Limb (tissue), 2 donors: ENCODE measurements around the gene NBPF1.
"Not testable (repeated sequence)": the region's sequence is repeated elsewhere in the genome, so short reads cannot be mapped to it uniquely, and the experiment has no call there.

Source experiments
- DNase-seq, 2 donors: peaks; one replicate each; pipeline ENCODE4 v3.0.0-alpha.2; 2016; ENCODE audit errors: extremely low spot score in 2 of 2

NBPF1 gene

GRCh38 chr1:16623812-16624719 lies 10.7 kb upstream of the NBPF1 start:
- DNase-seq, result peak in 1 of 2 donors; percentile 75

- peak in 1 of 2 donors; percentile 41 for DNase-seq
These were observed 10.0 kb upstream of the NBPF1 start for GRCh38 chr1:16623337-16623736.

- DNase-seq, result peak in 1 of 2 donors; percentile 47
These were observed 8.4 kb upstream of the NBPF1 start for GRCh38 chr1:16621681-16622315.

DNA sequence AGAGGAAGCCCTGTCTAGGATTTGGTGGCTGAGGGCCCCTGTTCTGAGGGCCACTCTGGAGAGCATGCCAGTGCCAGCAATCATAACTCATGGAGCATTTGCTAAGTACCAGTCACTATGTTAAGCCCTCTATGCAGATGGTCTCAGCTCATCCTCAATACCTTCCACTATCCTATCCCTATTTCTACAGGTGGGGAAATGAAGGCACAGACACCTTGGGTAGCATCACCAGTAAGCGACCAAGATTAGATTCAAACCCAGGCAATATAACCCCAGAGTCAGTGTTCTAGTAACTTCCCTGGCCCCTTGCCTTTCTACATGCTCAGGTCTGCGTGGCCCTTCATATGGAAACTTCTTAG lies 7.9 kb upstream of the NBPF1 start:
- no peak for DNase-seq

DNA sequence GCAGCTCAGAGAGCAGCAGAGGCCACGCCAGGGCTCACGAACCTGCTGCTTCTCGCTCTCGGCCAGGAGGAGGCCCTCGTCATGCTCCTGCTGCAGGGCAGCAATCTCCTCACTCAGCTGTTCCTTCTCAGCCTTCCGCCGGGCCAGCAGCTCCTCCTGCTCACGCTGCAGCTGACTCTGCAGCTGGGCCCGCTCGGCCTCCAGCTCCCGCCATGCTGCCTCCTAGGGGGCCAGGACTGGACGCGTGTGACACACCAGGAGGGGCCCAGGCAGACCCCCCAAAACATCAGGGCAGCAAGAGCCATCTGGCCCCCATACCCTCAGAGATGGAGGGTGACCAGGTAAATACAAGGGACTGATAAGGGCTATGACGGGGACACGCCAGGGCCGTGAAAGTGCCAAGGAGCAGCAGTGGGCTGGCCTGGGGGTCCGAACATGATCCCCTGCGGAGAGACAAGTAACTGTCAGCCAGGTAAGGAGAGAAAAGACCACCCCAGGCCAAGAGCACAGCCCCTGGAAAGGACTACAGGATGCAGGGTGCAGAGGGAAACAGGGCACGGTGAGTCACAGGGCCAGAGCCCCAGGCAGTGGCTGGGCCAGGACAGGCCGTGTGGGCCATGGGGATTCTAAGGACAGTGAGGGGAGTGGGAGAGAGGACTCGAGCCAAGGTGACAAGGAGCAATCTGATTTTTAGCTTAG lies 6.6 kb upstream of the NBPF1 start:
- peak; percentile 67 to 77 for DNase-seq

GRCh38 chr1:16618719-16619118 lies 5.4 kb upstream of the NBPF1 start:
- peak in 1 of 2 donors; percentile 66 for DNase-seq

GRCh38 chr1:16617778-16618580 lies 4.6 kb upstream of the NBPF1 start:
- DNase-seq, result no peak

DNA sequence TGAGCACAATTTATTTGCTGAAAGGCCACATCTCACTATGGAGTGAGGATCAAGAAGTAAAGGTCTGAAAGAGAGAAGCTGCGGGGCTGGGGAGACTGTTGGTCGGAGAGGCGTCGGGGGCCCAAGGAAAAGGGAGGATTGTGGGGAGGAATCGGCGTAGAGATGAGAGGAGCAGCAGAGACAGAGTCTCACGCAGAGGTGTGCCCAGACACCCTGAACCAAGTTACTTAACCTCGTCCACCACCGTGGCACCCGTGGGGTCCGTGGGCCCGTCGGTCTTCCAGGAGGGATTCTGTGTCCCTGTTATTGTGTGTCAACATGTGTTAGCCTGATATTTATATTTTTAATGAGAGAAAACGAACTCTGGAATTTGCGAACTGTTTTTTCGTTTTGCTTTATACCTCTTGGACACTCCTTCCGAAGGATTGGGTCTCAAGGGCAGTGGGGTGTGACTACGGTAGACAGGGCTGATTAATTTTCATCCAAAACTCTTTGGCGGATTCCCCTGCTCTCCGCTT lies 3.8 kb upstream of the NBPF1 start:
- no peak for DNase-seq

- peak in 1 of 2 donors; percentile 30 for DNase-seq
These were observed 2.2 kb upstream of the NBPF1 start for GRCh38 chr1:16615253-16616252.

- DNase-seq, result peak in 1 of 2 donors; percentile 44
These were observed 1.2 kb upstream of the NBPF1 start for GRCh38 chr1:16614361-16615252.

- peak; percentile 79 to 92 for DNase-seq
These were observed 812 bp downstream of the NBPF1 start for GRCh38 chr1:16612332-16613172.

GRCh38 chr1:16611981-16612331 lies 1.4 kb downstream of the NBPF1 start:
- not testable (repeated sequence) for DNase-seq

DNA sequence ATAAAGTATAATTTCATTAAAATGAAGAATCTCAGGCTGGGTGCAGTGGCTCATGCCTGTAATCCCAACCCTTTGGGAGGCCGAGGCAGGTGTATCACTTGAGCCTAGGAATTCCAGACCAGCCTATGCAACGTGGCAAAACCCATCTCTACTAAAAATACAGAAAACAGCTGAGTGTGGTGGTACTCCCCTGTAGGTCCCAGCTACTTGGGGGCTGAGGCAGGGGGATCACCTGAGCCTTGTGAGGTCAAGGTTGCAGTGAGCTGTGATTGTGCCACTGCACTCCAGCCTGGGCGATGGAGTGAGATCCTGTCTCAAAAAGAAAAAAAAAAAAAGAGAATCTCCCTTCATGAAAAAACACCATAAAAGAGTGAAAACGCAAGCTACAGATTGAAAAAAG lies 2.2 kb downstream of the NBPF1 start:
- DNase-seq, result not testable (repeated sequence)

GRCh38 chr1:16610553-16610952 lies 2.8 kb downstream of the NBPF1 start:
- not testable (repeated sequence) for DNase-seq

GRCh38 chr1:16609761-16610160 lies 3.6 kb downstream of the NBPF1 start:
- not testable (repeated sequence) for DNase-seq

DNA sequence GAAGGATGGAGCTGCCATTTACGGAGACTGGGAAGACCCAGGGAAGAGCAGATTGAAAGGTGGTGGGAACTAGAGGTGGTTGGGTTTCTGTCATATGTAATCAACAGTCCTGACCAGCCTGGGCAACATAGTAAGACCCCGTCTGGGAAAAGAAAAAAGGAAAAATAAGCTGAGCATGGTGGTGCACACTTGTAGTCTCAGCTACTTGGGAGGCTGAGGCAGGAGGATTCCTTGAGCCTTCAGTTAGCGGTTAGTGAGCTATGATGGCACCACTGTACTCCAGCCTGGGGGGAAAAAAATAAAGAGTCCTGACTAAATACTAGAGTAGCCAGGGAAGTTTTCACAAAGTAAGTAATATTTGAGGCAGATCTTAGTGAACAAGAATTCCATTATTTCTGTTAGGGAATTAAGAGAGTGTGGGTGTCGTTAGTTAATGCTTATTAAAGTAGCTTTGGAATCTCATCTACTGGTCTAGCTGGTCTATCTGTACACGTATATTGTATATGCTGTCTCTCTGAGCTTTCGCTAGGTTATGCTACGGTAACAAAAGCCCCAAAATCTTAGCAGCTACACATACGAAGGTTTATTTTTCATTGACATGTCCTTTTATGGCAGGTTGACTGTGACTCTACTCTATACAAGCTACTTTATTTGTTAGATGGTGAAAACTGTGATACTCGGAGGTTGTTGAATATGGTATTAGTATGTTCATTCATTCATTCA lies 4.4 kb downstream of the NBPF1 start:
- DNase-seq, result no peak
